Stimulated activated naive CD8-positive, alpha-beta T cell treated with anti-CD3 and anti-CD28 coated beads, Interleukin-15, amount 100 ng/mL, for 72 hours (primary cell): ENCODE results near the gene TPP2.
A peak's percentile ranks its signal among the peaks of the same experiment; 100 is the strongest.

Experiments
- ATAC-seq: fragments of 150-1000 bp; cut with Tn5 transposase; 2 replicates; pipeline ENCODE4 v1.10.0; 2021; ENCODE audit warnings: mild to moderate bottlenecking, moderate library complexity
- DNase-seq, 2 donors: peaks; one replicate each; pipeline ENCODE4 v3.0.0; 2021 to 2022
- H3K27ac Mint-ChIP-seq, 2 donors: one replicate each; pipeline ENCODE4 v1.8.0; 2022; ENCODE audit warnings: mild to moderate bottlenecking in 2 of 2, mixed read lengths in 2 of 2, moderate library complexity in 2 of 2
- H3K27me3 Mint-ChIP-seq: one replicate; pipeline ENCODE4 v1.8.0; 2022; ENCODE audit warnings: mixed read lengths
- H3K4me1 Mint-ChIP-seq: one replicate; pipeline ENCODE4 v1.8.0; 2022; ENCODE audit warnings: mild to moderate bottlenecking, mixed read lengths
- H3K4me3 Mint-ChIP-seq, 2 donors: one replicate each; pipeline ENCODE4 v1.8.0; 2022; ENCODE audit warnings: mild to moderate bottlenecking in 2 of 2, mixed read lengths in 2 of 2, moderate library complexity in 1 of 2
- H3K9me3 Mint-ChIP-seq, 2 donors: one replicate each; pipeline ENCODE4 v1.8.0; 2022; ENCODE audit warnings: mixed read lengths in 2 of 2

TPP2 gene

DNA sequence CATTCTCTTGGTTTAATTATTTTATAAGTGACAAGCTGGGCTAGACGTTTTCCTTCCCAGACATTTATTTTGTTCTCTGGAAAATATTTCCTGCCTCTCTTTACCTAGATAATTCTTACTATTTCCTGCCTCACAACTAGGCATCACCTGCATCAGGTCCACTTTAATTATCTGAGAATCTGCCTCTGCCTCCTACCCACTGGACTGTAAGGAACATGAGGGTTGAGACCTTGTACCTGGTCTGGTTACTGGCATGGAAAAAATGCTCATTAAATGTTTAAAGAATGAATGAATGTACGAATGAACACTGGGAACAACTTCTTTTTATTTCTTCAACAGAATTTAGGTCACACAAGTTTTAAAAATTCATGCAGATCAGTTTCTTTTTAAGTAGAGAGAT, 111.4 kb downstream of the TPP2 start:
- Mint-ChIP-seq H3K27ac (no peak overlapping the region), H3K4me1 (no peaks in the 10 kb centered on the region), H3K4me3 (no peak overlapping the region), H3K9me3 (peaks cover 0 to 6% of the 10 kb centered on the region in 2 donors), H3K27me3 (no peaks in the 10 kb centered on the region)
- DNase-seq: no peak
- no peak for ATAC-seq

DNA sequence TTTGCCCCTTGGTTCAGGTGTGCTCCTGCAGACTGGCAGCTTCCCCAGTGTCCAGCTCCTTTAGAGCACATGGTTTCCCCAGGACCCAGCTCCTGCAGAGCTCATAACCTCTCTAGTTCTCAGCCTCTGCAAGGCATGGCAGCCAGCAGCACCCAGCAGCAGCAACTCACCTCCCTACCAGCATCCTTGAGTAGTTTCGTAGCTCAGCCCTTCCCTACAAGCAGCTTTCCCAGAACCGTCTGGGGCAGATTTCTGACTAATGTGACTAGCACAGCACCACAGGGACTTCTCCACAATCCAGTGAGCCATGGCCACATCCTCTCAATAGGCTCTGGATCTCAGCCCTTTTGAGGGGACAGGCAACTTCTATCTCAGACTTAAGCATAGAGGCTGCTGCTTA, 112.2 kb downstream of the TPP2 start:
- H3K9me3 Mint-ChIP-seq: peaks cover 0 to 6% of the 10 kb centered on the region in 2 donors
- no peak for DNase-seq
- H3K4me3 Mint-ChIP-seq: no peak overlapping the region
- H3K27ac Mint-ChIP-seq: no peak overlapping the region
- H3K4me1 Mint-ChIP-seq: no peaks in the 10 kb centered on the region
- no peaks in the 10 kb centered on the region for H3K27me3 Mint-ChIP-seq
- no peak for ATAC-seq

DNA sequence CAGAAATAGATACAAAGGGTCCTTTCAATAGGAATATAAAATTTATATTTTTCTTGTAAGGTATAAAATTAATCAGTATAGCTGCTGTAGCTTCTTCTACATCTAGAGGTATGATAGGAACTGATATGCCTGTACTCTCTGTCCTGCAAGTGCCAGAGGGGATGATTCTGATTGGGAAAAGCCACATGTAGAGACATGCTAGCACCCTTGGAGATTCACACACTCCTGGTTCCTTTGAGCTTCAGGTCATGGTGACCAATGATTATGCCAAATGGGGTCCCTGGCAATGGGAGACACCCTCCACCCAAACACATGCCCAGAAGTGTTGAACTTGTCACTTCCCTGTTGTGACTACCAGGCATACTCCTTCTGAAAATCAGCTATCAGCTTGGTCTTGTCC, 112.8 kb downstream of the TPP2 start:
- DNase-seq (no peak), ATAC-seq (no peak)
- Mint-ChIP-seq H3K27ac (no peak overlapping the region), H3K4me3 (no peak overlapping the region), H3K27me3 (no peaks in the 10 kb centered on the region), H3K4me1 (no peaks in the 10 kb centered on the region), H3K9me3 (peaks cover 0 to 6% of the 10 kb centered on the region in 2 donors)

DNA sequence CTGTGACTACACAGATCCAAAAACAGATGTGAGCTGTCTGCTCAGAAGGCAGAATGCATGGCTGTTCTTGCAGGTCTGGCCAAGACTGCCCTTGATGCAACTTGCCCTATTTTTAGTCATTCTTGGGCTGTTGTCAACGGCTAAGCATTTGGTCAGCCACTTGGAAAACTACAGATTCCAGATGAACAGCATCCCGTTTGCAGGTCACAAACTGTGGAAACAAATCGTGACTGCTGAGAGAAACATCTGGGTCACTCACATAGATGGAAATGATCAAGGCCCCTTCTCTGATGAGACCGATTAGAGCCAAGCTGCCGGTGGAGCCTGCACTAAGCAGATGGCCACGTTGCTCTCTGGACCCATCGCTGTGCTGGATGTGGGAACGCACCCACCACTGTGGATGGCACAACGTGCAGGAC, 113.5 kb downstream of the TPP2 start:
- Mint-ChIP-seq H3K27ac (no peak overlapping the region), H3K4me3 (no peak overlapping the region), H3K9me3 (peaks cover 0 to 6% of the 10 kb centered on the region in 2 donors), H3K4me1 (no peaks in the 10 kb centered on the region), H3K27me3 (no peaks in the 10 kb centered on the region)
- no peak for DNase-seq
- ATAC-seq: no peak

DNA sequence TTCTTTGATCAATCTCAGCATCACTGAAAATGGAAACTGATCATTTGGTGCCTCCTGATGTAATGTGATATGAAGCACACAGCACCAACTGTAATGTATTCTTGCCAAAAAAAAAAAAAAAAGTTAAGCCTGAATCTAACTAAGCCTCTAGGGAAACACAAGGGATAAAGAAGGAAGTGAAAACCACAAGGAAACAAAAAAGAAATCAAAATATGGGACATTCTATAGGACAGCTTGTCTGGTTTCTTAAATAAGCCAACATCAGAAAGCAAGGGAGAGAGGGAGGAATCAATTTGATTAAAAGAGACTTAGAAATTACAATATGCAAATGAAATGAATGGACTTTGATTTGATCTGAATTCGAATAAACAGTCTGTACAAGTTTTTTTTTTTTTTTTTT, 118.7 kb downstream of the TPP2 start:
- no peak overlapping the region for H3K27ac Mint-ChIP-seq
- no peak overlapping the region for H3K4me3 Mint-ChIP-seq
- ATAC-seq: no peak
- no peaks in the 10 kb centered on the region for H3K4me1 Mint-ChIP-seq
- DNase-seq: no peak
- no peaks in the 10 kb centered on the region for H3K9me3 Mint-ChIP-seq
- no peaks in the 10 kb centered on the region for H3K27me3 Mint-ChIP-seq

DNA sequence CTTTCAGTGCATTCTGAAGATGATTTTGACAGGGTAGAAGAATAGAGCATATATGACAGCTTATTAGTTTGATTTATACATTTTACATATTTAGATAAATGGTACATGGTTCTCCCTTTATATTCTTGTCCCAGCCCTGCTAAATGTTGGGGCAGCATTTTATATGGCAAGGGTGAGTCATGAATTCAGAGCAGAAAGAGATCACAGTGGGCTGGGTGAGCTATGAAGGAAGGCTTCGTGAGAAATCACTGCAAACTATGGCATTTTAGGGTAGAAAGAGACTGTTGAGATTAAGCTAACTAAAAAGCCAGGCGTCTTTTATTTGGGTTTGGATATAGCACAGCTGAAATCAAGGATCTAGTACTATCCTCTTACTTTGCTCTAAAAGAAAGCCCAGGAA, 122.0 kb downstream of the TPP2 start:
- H3K9me3 Mint-ChIP-seq: no peaks in the 10 kb centered on the region
- DNase-seq (no peak), ATAC-seq (no peak)
- H3K4me1 Mint-ChIP-seq: no peaks in the 10 kb centered on the region
- H3K4me3 Mint-ChIP-seq: no peak overlapping the region
- no peak overlapping the region for H3K27ac Mint-ChIP-seq
- peaks cover 12% of the 10 kb centered on the region for H3K27me3 Mint-ChIP-seq

DNA sequence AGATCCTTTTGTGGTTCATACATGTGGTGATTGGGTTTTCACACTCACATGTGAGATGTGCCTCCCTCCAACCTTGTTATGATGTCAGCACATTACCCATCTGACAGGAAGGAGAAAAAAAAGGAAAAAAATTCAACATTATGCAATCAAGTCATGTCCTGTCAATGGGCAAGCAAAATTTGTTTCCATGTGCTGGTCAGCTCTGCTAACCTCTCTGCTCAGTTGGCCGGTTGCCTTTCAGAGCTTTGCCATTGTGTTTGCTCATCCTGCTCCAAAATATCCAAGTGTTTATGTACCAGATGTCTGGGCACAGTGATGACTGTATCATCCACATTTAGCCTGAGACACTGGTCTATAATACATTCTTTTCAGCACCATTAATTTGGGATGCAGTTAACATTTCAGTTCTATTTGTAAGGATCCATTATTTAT, 125.0 kb downstream of the TPP2 start:
- no peaks in the 10 kb centered on the region for H3K4me1 Mint-ChIP-seq
- ATAC-seq (no peak), DNase-seq (no peak)
- no peak overlapping the region for H3K4me3 Mint-ChIP-seq
- no peaks in the 10 kb centered on the region for H3K9me3 Mint-ChIP-seq
- H3K27me3 Mint-ChIP-seq: peaks cover 12% of the 10 kb centered on the region
- no peak overlapping the region for H3K27ac Mint-ChIP-seq

DNA sequence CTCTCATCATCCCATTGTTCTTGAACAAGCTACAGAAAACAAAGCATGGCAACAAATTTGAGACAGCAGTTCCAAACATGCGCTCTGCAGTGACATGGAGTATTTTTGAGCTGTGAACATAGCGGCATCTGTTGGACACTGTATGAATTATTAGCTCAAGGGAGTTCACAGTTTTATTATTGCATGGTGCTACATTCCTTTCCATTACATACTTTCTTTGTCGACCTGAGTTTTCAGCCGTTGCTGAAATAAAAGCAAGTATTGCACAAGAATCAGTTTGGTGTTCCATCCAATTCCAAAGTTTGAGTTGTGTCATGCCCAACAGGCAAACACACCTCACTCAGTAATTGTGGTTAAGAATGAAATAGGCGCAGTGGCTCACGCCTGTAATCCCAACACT, 128.1 kb downstream of the TPP2 start:
- Mint-ChIP-seq H3K9me3 (no peaks in the 10 kb centered on the region), H3K27ac (no peak overlapping the region), H3K27me3 (peaks cover 12% of the 10 kb centered on the region), H3K4me3 (no peak overlapping the region), H3K4me1 (peaks cover 4% of the 10 kb centered on the region)
- ATAC-seq (peak; percentile 69), DNase-seq (no peak)

DNA sequence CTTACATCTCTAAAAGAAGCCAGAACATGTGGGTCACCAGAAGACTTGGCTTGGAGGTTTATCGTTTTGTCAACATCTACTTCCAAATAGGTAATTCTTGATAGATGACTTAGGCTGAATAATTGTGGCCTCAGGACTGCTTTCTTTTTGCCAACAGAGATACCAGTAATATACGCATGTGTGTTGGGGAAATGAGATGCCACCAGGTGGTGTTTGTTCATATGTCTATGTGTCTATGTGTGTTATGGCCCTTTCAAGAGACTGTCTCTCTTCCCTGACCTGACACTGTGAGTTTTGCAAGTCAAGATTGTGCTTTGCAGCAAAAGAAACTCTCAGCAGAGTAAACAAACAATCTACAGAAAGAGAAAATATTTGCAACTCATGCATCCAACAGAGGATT, 129.6 kb downstream of the TPP2 start:
- H3K27me3 Mint-ChIP-seq: peaks cover 12% of the 10 kb centered on the region
- no peak overlapping the region for H3K27ac Mint-ChIP-seq
- no peak for ATAC-seq
- peaks cover 4% of the 10 kb centered on the region for H3K4me1 Mint-ChIP-seq
- H3K4me3 Mint-ChIP-seq: no peak overlapping the region
- DNase-seq: no peak
- no peaks in the 10 kb centered on the region for H3K9me3 Mint-ChIP-seq
